Breast epithelium (tissue), 3 donors: ENCODE data around the gene HSD17B14.

Experiments used
- CTCF ChIP-seq, 3 donors: fragments of 450-650 bp; IDR thresholded peaks; one replicate each; pipeline ENCODE4 v1.5.1; 2016 to 2017; ENCODE audit warnings: antibody characterized with exemption in 3 of 3, mild to moderate bottlenecking in 3 of 3, moderate library complexity in 3 of 3
- POLR2A ChIP-seq: fragments of 450-650 bp; IDR thresholded peaks from one replicate; pipeline ENCODE4 v1.6.1; 2016; ENCODE audit warnings: antibody characterized with exemption, mild to moderate bottlenecking, moderate library complexity
- POLR2AphosphoS5 ChIP-seq, 3 donors: sonication (generic); formaldehyde crosslinking; IDR thresholded peaks; one replicate each; pipeline ENCODE4 v1.6.1; 2017; ENCODE audit warnings: antibody characterized with exemption in 3 of 3

- TF ChIP-seq CTCF (IDR thresholded peaks at IDR 0.05) = no peak
- TF ChIP-seq POLR2A = no peak
- TF ChIP-seq POLR2AphosphoS5 (IDR thresholded peaks at IDR 0.05) = no peak
Observed at GRCh38 chr19:48779636-48780035, 56.7 kb downstream of the HSD17B14 start.
